ENCODE measurements around the gene UGT1A5. TPM values are rescaled to one million over a fixed set of nuclear protein-coding genes. Genes with fewer than 3 reads are reported as not detected.
"Not testable (repeated sequence)": the region's sequence is repeated elsewhere in the genome, so short reads cannot be mapped to it uniquely, and the experiment has no call there.

The UGT1A5 gene
- total RNA-seq, 1 donor from 2014 or later = not detected

DNA sequence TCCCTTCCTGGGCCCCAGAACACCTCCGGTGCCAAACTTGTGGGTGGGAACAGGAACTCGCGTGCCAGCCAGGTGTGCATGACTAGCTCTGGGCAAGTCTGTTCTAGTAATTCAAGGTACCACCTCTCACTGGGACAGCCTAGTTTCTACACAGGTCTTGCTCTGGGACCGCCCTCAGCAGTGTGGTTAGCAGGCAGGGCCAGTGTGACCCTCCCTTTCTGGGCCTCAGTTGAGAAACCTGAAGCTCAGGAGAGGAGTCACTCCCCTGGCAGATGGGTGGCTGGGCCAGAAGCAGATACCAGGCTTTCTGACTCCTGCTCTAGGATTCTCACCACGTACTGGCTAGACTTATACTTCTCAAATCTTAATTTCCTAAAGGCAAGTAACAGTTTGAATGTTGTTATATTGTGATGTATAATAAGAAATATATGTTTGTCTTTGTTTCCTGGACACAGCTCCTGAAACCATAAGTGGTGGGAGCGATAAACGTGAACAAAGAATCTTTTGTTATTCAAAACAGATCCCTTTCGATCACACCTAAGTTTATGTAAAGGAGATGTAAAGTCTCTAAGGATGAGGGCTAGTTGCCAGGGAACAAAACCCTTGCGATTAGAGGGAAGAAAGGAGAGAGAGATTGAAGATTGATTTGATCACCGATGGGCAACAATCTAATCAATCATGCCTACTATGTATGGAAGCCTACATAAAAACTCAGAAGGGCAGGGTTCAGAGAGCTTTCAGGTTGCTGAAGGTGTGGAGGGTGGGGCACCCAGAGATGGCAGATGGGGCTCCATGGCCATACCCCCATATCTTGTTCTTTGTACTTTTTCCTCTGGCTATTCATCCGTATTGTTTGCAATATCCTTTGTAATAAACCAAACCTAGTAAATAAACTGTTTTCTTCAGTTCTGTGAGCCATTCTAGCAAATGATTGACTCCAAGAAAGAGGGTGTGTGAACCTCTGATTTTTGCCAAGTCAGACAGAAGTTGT lies 21.0 kb upstream of the UGT1A5 start:
- no peak for ATAC-seq
- intact Hi-C loops (cut with DNase I) = no loop called here
- DNase-seq (ENCODE audit: missing footprints) = no peak

DNA sequence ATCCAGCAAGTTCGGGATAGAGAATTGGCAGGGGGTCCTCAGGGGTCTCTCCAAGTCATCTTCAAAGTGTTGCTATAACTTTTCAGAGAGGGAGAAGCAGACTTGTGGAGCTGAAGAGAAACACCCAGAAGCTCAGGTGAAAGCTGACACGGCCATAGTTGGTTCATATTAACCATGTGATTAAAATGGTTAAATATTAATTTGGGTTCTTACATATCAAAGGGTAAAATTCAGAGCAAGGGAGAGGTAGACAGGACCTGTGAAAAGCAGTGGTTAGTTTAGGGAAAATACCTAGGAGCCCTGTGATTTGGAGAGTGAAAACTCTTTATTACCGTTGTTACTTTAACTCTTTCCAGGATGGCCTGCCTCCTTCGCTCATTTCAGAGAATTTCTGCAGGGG lies 20.1 kb upstream of the UGT1A5 start, which contains the start of gene UGT1A6:
TSS of gene UGT1A6 (plus strand) at position 243 of the 400 bp plus-strand sequence. CDS start at position 358, 115 bp downstream.
- intact Hi-C loops (cut with DNase I) = no loop called here
- no peak for ATAC-seq
- no peak for DNase-seq (ENCODE audit: missing footprints)

DNA sequence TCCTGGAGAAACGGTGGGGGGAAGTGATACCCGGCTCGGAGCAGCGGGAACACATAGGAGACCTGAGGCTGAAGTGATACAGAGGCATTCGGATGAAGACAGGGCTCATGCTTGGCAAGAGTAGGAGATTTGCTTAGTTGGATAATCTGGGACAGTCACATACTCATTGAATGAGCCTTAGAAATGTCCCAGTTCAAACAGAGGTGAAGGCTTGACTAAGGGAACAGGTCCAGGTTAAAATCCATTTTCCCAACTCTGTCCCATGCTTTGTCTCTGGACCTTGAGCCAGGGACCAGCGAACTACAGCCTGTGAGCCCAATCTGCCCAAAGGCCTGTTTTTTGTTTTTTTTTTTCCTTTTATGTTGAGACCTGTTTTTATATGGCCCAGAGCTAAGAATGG lies 18.7 kb upstream of the UGT1A5 start:
- DNase-seq (ENCODE audit: missing footprints) (no peak), ATAC-seq (no peak)
- intact Hi-C loops (cut with DNase I) = no loop called here

DNA sequence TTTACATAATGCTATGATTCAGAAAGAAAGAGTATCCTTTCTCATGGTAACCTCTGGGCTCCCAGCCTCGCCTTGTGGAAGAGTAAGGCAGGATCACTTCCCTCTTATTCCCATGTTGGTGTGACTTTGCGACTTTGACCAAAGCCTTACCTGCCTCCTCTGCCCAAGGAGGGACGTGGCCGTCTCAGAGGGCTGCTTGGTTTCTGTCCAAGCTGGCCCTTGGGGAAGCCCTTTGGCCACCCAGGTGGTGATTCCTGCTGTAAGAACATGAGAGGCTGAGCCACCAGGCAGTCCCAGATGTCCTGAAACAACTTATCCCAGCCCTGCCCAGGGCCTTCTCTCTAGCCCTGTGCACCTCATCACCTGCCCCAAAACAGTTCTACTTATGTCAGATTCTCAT lies 14.0 kb upstream of the UGT1A5 start:
- intact Hi-C loops (cut with DNase I) = no loop called here
- DNase-seq (ENCODE audit: missing footprints) (no peak), ATAC-seq (no peak)

DNA sequence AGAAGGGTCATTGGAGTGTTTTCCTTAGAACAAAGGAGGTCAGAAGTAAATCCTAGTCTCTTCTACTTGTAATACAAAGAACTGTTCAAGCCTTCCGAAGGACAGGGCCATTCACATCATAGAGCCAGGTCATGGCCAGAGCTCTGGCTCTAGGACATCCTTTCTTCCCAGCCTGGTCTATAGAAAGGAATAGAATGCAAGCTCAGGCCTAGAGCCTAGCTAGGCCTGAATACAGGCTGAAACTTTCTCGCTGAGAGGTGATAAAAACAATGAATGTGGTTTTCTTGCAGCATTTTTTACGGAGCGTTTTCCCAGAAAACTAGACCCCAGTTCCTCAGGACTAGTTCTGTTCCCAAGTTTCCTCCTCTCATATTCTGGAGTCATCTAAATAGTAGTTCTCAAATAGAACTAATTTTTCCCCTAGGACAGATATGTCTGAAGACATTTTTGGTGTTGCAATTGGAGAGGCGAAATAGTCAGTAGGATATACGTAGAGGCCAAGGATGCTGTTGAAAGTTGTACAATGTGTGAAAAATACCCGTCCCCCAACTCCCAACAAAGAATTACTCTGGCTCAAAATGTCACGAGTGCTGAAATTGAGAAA lies 13.2 kb upstream of the UGT1A5 start:
- intact Hi-C loops (cut with DNase I) = no loop called here
- DNase-seq (ENCODE audit: missing footprints) = no peak
- no peak for ATAC-seq

DNA sequence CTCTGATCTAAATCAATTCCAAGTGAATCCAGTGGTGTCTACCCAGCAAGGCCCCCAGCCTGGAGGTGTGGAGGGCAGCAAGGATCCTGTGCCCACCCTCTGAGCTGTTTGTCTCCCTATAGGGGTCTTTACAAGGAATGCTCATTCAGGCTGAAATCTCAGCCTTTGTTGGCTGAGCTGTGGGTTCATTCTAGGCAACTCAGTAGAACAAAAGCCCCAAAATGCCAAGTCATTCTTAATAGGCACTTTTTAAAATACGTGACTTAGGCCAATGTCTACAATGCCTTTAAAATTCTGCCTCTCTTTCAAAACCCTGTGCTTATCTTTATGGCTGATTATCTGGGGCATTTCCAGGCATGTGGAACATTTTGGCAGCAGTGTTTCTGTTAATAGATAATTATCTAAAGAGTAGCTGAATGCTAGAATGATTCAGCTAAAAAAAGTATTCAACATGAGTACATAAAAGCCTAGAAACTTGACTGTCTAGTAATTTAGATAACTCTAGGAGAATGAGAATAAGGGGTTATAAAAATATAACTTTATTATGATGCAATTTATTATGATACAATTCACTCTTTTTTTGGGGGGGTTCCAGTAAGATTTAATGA lies 12.6 kb upstream of the UGT1A5 start:
- ATAC-seq (no peak), DNase-seq (ENCODE audit: missing footprints) (no peak)
- intact Hi-C loops (cut with DNase I) = no loop called here

DNA sequence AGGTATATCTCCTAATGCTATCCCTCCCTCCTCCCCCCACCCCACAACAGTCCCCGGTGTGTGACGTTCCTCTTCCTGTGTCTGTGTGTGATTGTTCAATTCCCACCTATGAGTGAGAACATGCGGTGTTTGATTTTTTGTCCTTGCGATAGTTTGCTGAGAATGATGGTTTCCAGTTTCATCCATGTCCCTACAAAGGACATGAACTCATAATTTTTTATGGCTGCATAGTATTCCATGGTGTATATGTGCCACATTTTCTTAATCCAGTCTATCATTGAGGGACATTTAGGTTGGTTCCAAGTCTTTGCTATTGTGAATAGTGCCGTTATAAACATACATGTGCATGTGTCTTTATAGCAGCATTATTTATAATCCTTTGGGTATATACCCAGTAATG lies 11.9 kb upstream of the UGT1A5 start:
- ATAC-seq; intact Hi-C loops (cut with DNase I); DNase-seq (ENCODE audit: missing footprints): not testable (repeated sequence)

DNA sequence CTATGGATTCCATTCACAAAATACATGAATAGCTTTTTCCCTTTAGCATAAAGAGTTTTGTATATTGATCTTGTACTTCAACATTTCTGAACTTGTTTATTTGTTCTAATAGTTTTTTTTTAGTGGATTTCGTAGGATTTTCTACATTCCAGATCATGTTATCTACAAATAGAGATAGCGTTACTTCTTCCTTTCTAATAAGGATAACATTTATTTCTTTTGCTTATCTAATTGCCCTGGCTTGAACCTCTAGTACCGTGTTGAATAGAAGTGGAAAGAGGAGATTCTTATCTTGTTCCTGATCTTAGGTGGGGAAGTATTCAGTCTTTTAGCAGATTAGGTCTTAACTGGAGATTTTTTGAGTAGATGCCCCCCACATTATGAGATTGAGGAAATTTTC lies 10.5 kb upstream of the UGT1A5 start:
- DNase-seq (ENCODE audit: missing footprints) = no peak
- no peak for ATAC-seq

DNA sequence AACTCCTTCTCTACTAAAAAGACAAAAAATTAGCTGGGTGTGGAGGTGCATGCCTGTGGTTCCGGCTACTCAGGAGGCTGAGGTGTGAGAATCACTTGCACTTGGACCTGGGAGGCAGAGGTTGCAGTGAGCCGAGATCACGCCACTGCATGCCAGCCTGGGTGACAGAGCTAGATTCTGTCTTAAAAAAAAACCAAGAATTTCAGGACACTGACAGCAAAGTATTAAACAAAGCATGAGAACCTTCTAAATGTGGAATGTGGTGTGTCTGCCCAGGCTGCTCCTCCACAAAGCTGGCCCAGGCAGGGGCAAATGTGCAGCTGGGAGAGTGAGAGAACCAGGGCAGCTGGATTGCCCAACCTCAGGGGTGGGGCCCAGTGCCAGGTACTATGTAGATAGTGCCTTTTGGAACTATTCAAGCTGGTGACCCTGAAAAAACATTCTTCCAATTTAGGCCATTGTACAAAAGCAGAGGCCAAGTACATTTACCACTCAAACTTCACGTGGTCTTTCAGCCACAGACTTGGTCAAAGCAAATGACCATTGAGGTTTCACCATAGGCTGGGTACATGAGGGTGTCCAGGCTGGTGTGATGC lies 6.7 kb upstream of the UGT1A5 start:
- no peak for DNase-seq (ENCODE audit: missing footprints)
- intact Hi-C loops (cut with DNase I) = no loop called here
- ATAC-seq = no peak

More for the DNA sequence above, 10.5 kb upstream of the UGT1A5 start:
- intact Hi-C loops (cut with DNase I) = no loop called here

DNA sequence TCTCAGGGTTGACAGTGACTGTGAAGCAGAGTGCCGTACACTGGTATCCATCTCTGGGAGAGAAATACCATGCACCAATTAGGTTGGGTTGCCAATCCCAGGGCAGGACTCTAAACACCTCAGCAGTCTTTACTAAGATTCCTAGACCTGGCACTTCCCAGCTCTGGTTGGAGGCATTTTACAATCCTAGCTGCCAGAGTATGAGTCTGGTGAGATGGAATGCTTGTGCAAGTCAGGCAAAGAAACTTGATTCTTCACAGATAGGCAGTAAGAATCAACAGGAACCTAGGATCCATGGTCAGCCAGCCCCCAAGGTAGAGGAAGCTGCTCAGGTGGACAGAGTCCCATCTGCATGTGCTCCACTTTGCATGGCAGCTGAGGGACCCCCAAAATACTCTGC lies 6.0 kb upstream of the UGT1A5 start:
- no peak for ATAC-seq
- intact Hi-C loops (cut with DNase I) = no loop called here

DNA sequence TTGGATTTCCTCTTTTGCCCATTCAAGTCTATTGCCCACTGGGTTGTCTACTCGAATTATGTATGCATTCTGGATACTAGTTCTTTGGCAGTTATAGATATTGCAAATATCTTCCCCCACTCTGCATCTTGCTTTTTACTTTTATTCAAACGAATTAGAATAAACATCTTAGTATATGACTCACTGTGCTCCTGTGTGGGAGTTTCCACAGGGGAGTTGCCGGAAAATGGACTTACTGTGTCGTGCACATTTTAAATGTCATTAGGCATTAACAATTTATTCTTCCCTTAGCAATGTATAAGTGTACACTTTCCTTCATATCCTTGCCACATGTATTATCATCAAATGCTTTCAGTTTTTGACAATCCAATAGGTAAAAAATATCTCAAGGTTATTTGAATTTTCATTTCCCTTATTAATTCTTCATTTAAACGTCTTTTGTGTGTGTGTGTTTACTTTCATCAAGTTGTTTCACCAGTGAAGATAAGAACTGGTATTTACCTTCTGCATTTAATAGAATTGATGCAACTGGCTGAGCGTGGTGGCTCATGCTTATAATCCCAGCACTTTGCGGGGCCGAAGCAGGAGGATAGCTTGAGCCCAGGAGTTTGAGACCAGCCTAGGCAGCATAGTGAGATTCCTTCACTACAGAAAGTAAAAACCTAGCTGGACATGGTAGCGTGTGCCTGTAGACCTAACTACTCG lies 4.6 kb upstream of the UGT1A5 start:
- intact Hi-C loops (cut with DNase I) = no loop called here
- ATAC-seq (no peak), DNase-seq (ENCODE audit: missing footprints) (no peak)

More for the DNA sequence above, 6.0 kb upstream of the UGT1A5 start:
- no peak for DNase-seq (ENCODE audit: missing footprints)

DNA sequence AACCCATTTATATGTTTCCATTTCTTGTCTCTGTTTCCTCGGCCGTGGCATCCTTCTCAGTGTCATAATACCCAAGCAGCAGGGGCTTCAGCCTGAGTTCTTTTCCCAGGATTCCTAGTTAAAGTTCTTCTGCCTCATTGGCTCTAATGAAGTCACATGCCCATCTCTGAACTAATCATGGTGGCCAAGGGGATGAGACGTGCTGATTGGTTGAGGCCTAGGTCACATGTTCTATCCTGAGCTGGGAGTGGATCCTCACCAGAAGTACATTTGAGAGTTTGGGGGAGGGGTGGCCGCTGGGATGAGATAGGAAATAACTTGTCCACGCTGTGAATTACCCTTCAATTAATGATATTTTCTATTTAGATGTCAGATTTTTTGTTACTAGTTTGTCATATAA lies 3.8 kb upstream of the UGT1A5 start:
- intact Hi-C loops (cut with DNase I) = no loop called here
- DNase-seq (ENCODE audit: missing footprints) (no peak), ATAC-seq (no peak)

DNA sequence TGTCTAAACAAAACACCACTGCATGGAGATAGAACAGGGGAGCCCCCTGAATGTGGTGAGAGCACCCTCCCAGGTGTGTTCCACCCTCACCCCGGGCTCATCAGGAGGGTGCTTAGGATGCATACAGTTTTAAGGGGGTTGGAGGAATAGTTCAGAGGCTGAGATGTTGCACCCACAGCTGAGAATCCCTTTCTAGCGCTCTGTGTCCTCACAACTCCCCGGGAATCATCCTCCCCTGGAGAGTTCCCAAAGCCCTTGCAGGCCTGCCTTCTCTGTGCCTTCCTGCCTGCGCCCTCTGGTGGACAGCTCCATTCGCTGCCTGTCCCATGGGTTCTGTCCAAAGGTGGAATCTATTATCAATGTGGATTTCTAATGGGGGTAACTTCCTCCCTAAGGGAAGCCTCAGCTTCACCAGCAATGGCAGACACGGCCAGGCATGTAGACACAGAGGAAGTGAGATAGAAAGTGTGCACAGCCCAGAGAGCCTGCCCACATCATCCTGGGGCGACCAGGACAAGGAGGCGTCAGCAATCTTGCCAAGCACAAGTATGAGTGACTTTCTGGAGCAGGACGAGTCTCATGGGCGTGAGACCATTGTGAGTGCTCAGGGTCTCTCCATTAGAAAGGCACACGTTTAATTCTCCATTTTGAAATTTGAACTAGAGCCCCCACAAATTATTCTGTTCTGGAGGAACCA lies 1.2 kb upstream of the UGT1A5 start:
- ATAC-seq (peak; percentile 68), DNase-seq (ENCODE audit: missing footprints) (no peak)
- intact Hi-C loops (cut with DNase I) = no loop called here

DNA sequence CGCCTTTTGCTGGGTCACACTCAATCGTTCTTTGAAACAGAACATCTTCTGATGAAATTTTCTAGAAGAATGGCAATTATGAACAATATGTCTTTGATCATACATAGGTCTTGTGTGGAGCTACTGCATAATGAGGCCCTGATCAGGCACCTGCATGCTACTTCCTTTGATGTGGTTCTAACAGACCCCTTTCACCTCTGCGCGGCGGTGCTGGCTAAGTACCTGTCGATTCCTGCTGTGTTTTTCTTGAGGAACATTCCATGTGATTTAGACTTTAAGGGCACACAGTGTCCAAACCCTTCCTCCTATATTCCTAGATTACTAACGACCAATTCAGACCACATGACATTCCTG lies 532 bp downstream of the UGT1A5 start:
- no peak for ATAC-seq
- DNase-seq (ENCODE audit: missing footprints) = no peak
- intact Hi-C loops (cut with DNase I) = no loop called here

DNA sequence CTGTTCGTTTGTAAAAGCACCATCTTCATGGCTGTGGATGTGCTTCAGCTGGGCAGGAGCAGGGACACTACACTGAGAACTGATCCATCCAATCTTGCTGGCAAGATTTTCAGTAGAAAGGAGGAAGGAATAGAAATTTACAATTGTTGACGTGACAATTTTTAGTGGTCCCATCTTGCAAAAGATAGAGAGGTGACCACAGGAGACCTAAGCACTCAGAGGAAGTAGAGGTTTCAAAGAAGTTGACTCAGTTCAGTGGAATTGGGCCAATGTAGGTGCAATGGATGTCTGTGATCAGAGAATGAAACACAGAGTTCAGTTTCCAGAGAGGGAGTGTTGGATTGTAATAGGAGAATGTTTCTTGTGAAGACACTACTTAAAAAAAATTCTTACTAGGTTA lies 1.4 kb downstream of the UGT1A5 start:
- ATAC-seq (no peak), DNase-seq (ENCODE audit: missing footprints) (no peak)
- intact Hi-C loops (cut with DNase I) = no loop called here

DNA sequence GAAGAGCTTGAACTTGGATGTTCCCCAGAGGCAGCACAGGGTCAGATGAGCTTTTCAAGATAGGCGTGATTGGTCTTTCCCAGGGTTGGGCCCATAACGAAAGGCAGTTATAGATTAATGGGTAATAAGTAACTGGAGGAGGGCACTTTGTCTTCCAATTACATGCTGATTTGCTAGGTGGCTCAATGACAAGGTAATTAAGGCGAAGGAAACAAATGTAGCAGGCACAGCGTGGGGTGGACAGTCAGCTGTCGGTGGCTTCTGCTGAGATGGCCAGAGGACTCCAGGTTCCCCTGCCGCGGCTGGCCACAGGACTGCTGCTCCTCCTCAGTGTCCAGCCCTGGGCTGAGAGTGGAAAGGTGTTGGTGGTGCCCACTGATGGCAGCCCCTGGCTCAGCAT lies 5.8 kb downstream of the UGT1A5 start, which contains the start of gene UGT1A4:
TSS of gene UGT1A4 (plus strand) at position 185 of the 400 bp plus-strand sequence. CDS start at position 270, 85 bp downstream.
- no peak for ATAC-seq
- intact Hi-C loops (cut with DNase I) = no loop called here

DNA sequence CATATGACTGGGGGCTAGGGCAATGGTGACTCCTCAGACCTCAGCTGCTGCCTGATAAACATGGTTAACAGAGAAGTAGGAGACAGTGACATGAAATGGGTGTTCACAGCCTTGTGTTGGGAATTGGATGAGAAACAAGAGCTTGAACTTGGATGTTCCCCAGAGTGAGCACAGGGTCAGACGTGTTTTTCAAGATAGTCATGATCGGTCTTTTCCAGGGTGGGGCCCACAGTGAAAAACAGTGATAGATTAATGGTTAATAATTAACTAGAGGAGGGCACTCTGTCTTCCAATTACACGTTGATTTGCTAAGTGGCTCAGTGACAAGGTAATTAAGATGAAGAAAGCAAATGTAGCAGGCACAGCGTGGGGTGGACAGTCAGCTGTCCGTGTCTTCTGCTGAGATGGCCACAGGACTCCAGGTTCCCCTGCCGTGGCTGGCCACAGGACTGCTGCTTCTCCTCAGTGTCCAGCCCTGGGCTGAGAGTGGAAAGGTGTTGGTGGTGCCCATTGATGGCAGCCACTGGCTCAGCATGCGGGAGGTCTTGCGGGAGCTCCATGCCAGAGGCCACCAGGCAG lies 16.1 kb downstream of the UGT1A5 start, which contains the start of gene UGT1A3:
TSS of gene UGT1A3 (plus strand) at position 320 of the 579 bp plus-strand sequence. CDS start at position 405, 85 bp downstream.
- DNase-seq (ENCODE audit: missing footprints) (no peak), ATAC-seq (no peak)
- intact Hi-C loops (cut with DNase I) = no loop called here

More for the DNA sequence above, 5.8 kb downstream of the UGT1A5 start, which contains the start of gene UGT1A4:
- DNase-seq (ENCODE audit: missing footprints) = no peak

Data from Right ventricle myocardium inferior (tissue), 1 donor.